ENCODE measurements around the gene MZF1.

The MZF1 gene

GRCh38 chr19:58570770-58571574, 2.2 kb downstream of the MZF1 start:
- H3K4me3 ChIP-seq (ENCODE audit: low read depth, low read length) = no peak overlapping the region
- DNase-seq (ENCODE audit: low read depth) = no peak

- no peak for DNase-seq (ENCODE audit: low read depth)
- no peak overlapping the region for H3K4me3 ChIP-seq (ENCODE audit: low read depth, low read length)
These were observed 3.0 kb downstream of the MZF1 start for GRCh38 chr19:58569943-58570670.

- no peak overlapping the region for H3K4me3 ChIP-seq (ENCODE audit: low read depth, low read length)
- no peak for DNase-seq (ENCODE audit: low read depth)
These were observed 3.8 kb downstream of the MZF1 start for GRCh38 chr19:58569191-58569942.

- H3K4me3 ChIP-seq (ENCODE audit: low read depth, low read length) = no peak overlapping the region
- no peak for DNase-seq (ENCODE audit: low read depth)
These were observed 4.5 kb downstream of the MZF1 start for GRCh38 chr19:58568453-58569130.

GRCh38 chr19:58566989-58567388, 6.1 kb downstream of the MZF1 start:
- no peak overlapping the region for H3K4me3 ChIP-seq (ENCODE audit: low read depth, low read length)
- no peak for DNase-seq (ENCODE audit: low read depth)

GRCh38 chr19:58563823-58564222, 9.3 kb downstream of the MZF1 start:
- no peak for DNase-seq (ENCODE audit: low read depth)
- H3K4me3 ChIP-seq (ENCODE audit: low read depth, low read length) = no peak overlapping the region

- H3K4me3 ChIP-seq (ENCODE audit: low read depth, low read length) = peak overlapping the region; percentile 40
- DNase-seq (ENCODE audit: low read depth) = no peak
These were observed 10.0 kb downstream of the MZF1 start for GRCh38 chr19:58563034-58563573.

GRCh38 chr19:58562122-58563033, 10.8 kb downstream of the MZF1 start:
- no peak for DNase-seq (ENCODE audit: low read depth)
- H3K4me3 ChIP-seq (ENCODE audit: low read depth, low read length) = peak overlapping the region; percentile 40

GRCh38 chr19:58561373-58562121, 11.6 kb downstream of the MZF1 start:
- H3K4me3 ChIP-seq (ENCODE audit: low read depth, low read length) = peak overlapping the region; percentile 40

GRCh38 chr19:58560921-58561320, 12.2 kb downstream of the MZF1 start:
- no peak overlapping the region for H3K4me3 ChIP-seq (ENCODE audit: low read depth, low read length)
- no peak for DNase-seq (ENCODE audit: low read depth)

More at GRCh38 chr19:58561373-58562121, 11.6 kb downstream of the MZF1 start:
- DNase-seq (ENCODE audit: low read depth) = no peak

- H3K4me3 ChIP-seq (ENCODE audit: low read depth, low read length) = peak overlapping the region; percentile 58
- no peak for DNase-seq (ENCODE audit: low read depth)
These were observed 12.9 kb downstream of the MZF1 start for GRCh38 chr19:58560007-58560887.

GRCh38 chr19:58559275-58560006, 13.7 kb downstream of the MZF1 start:
- peak; percentile 75 for DNase-seq (ENCODE audit: low read depth)
- H3K4me3 ChIP-seq (ENCODE audit: low read depth, low read length) = peak overlapping the region; percentile 58

- peak overlapping the region; percentile 58 for H3K4me3 ChIP-seq (ENCODE audit: low read depth, low read length)
- peak; percentile 92 for DNase-seq (ENCODE audit: low read depth)
These were observed 14.4 kb downstream of the MZF1 start for GRCh38 chr19:58558623-58559274.

- DNase-seq (ENCODE audit: low read depth) = no peak
- H3K4me3 ChIP-seq (ENCODE audit: low read depth, low read length) = peak within 1 kb of the TSS; percentile 58
These were observed 15.0 kb downstream of the MZF1 start, which contains the start of gene UBE2M for GRCh38 chr19:58558066-58558622. TSS of gene UBE2M (minus strand) at chr19:58558611. CDS start at chr19:58558381, 230 bp downstream.
